H1 (cell line): ENCODE results near the gene STOML2. TPM values are rescaled to one million over a fixed set of nuclear protein-coding genes. Genes with fewer than 3 reads are reported as not detected.
A peak's percentile ranks its signal among the peaks of the same experiment; 100 is the strongest.

Experiments
- BCL11A ChIP-seq, 2 experiments: IDR thresholded peaks; one replicate each; pipeline ENCODE4 v1.6.1; 2011; ENCODE audit warnings: low read depth in 2 of 2, low read length in 2 of 2, mild to moderate bottlenecking in 2 of 2
- BRCA1 ChIP-seq: IDR thresholded peaks from 2 replicates; pipeline ENCODE4 v1.6.1; 2012; ENCODE audit warnings: low read depth, low read length, improper control_type of control experiment
- GTF2F1 ChIP-seq: IDR thresholded peaks from 2 replicates; pipeline ENCODE4 v1.6.1; 2012; ENCODE audit warnings: low read depth, low read length, improper control_type of control experiment, borderline replicate concordance
- HDAC6 ChIP-seq: IDR thresholded peaks from one replicate; pipeline ENCODE4 v1.7.1; 2012; ENCODE audit warnings: low read depth, mild to moderate bottlenecking, inconsistent platforms, low read length, moderate library complexity
- KDM4A ChIP-seq: IDR thresholded peaks from one replicate; pipeline ENCODE4 v1.7.1; 2012; ENCODE audit warnings: low read depth, mild to moderate bottlenecking, moderate library complexity, low read length, inconsistent platforms; ENCODE audit not compliant: severe bottlenecking
- PHF8 ChIP-seq: fragments of 200-600 bp; sonication (generic); conservative IDR thresholded peaks from 2 replicates; pipeline ENCODE4 v1.7.1; 2012; ENCODE audit warnings: low read depth, mild to moderate bottlenecking, inconsistent platforms, low read length, moderate library complexity
- POLR2A ChIP-seq, 2 experiments: IDR thresholded peaks; 1 replicate in 1 of 2; 2 replicates in 1 of 2; pipeline ENCODE4 v1.6.1; 2011; ENCODE audit warnings: low read depth in 2 of 2, low read length in 2 of 2, mild to moderate bottlenecking in 2 of 2; ENCODE audit errors: control extremely low read depth in 1 of 2
- POLR2AphosphoS5 ChIP-seq: IDR thresholded peaks from 2 replicates; pipeline ENCODE4 v1.6.1; 2011; ENCODE audit warnings: low read depth, low read length
- RBBP5 ChIP-seq: IDR thresholded peaks from 2 replicates; pipeline ENCODE4 v1.7.1; 2012; ENCODE audit warnings: low read depth, mild to moderate bottlenecking, inconsistent platforms, low read length, moderate library complexity, borderline replicate concordance
- SIN3A ChIP-seq, 2 experiments: IDR thresholded peaks in 1 of 2; conservative IDR thresholded peaks in 1 of 2; 2 replicates each; pipeline ENCODE4 v1.6.1; 2011 to 2012; ENCODE audit warnings: low read length in 2 of 2, improper control_type of control experiment in 1 of 2, low read depth in 1 of 2, mild to moderate bottlenecking in 1 of 2
- SIX5 ChIP-seq: IDR thresholded peaks from 2 replicates; pipeline ENCODE4 v1.6.1; 2011; ENCODE audit warnings: mild to moderate bottlenecking, low read depth, low read length
- SRF ChIP-seq: IDR thresholded peaks from 2 replicates; pipeline ENCODE4 v1.6.1; 2011; ENCODE audit warnings: mild to moderate bottlenecking, low read depth, low read length, moderate library complexity
- polyA plus RNA-seq, 7 experiments: library from polyadenylated mRNA; depleted of rRNA in 3 of 7; stranded (reverse) in 5 of 7; unstranded in 2 of 7; fragments of >200 nt in 5 of 7; fragments of 200-250 nt in 2 of 7; gene quantifications; 1 replicate in 5 of 7; 2 replicates in 1 of 7; 4 replicates in 1 of 7; pipeline versions ENCODE4 v1.2.1 to v1.2.3, GENCODE V29; 2011 to 2013; ENCODE audit warnings: missing spikeins in 2 of 7, mixed read lengths in 2 of 7
- total RNA-seq: library from RNA; stranded (reverse); fragmentation: NEBNext Ultra II Directional; extraction: Animal tissue kit (Norgen Biotek cat#: 25700); gene quantifications from 2 replicates; pipeline ENCODE4 v1.2.1, GENCODE V29; 2021
- TF ChIP-seq, protein P1 (sequence below): IDR thresholded peaks from 2 replicates; pipeline ENCODE4 v1.6.1; 2012; ENCODE audit warnings: inconsistent platforms

The STOML2 gene
- total and polyA plus RNA-seq, 2 of the 8 experiments (the other 6 are each of a cell fraction or from before 2014, with no cell fraction given), result 203 to 256 TPM

DNA sequence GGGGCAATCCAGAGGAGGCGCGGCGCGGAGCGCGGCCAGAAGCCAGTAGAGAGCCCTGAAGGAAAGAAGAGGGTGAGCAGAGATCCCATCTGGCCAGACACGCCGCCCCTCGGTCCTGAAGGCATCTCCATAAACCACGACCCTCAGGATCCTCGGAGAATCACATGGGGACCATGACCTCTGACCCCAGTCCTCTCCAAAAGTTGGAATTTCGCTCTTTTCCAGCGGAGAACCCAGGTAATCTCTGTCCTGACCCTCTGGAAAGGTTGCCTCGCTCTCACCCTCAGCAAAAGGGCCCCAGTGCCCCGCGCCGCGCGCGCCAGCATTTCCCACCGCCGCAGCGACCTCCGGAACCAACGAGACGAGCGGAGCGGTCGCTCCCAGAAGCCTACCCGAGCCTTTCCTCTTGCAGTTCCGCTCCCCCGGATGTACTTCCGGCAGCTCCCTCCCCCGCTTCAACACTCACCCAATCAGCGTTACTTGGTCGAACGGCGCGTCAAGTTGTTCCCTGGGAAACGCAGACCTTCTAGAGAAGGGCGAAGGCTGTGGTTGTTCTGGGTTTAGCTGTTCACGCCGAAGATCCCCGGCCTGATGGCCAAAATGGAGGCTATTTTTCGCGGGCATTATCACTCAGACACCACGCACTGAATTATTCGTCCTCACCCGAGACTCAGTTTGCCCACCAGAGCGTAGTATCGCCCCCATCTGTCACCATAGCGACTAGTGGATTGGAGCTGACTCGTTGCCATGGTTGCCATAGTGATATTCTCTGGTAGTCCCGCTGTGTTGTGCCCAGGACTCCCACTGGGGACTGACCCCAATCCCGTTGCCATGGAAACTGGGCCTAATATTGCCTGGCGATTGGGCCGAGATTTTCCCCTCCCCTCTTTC, at the start of gene STOML2 (continued):
- TF ChIP-seq RBBP5, result no peak
- TF ChIP-seq POLR2AphosphoS5, result peak; percentile 27; the same call in 1 of the 2 replicates
- TF ChIP-seq BCL11A (IDR thresholded peaks at IDR 0.05; ENCODE audit: low read depth in 2 of 2, low read length in 2 of 2), result no peak
- peak; percentile 79 to 85 for TF ChIP-seq POLR2A (IDR thresholded peaks at IDR 0.05; ENCODE audit: control extremely low read depth in 1 of 2, low read depth in 2 of 2, low read length in 2 of 2)
- TF ChIP-seq PHF8, result peak; percentile 92
- peak; percentile 17; the same call in 1 of the 2 replicates for TF ChIP-seq SIX5
- TF ChIP-seq BRCA1, result no peak
- peak; percentile 85 to 98 for TF ChIP-seq SIN3A (conservative IDR thresholded peaks at IDR 0.05 in 1 of 2, IDR thresholded peaks at IDR 0.05 in 1 of 2; ENCODE audit: low read depth in 1 of 2, low read length in 2 of 2)
- TF ChIP-seq GTF2F1, result peak; percentile 68; the same call in 1 of the 2 replicates
- TF ChIP-seq, protein P1, sequence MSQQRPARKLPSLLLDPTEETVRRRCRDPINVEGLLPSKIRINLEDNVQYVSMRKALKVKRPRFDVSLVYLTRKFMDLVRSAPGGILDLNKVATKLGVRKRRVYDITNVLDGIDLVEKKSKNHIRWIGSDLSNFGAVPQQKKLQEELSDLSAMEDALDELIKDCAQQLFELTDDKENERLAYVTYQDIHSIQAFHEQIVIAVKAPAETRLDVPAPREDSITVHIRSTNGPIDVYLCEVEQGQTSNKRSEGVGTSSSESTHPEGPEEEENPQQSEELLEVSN, result peak; percentile 19; the same call in 1 of the 2 replicates
- peak; percentile 49 for TF ChIP-seq KDM4A
- TF ChIP-seq SRF, result peak; percentile 52; the same call in 1 of the 2 replicates
- TF ChIP-seq HDAC6, result no peak
